ENCODE measurements around the gene SMIM41.

DNA sequence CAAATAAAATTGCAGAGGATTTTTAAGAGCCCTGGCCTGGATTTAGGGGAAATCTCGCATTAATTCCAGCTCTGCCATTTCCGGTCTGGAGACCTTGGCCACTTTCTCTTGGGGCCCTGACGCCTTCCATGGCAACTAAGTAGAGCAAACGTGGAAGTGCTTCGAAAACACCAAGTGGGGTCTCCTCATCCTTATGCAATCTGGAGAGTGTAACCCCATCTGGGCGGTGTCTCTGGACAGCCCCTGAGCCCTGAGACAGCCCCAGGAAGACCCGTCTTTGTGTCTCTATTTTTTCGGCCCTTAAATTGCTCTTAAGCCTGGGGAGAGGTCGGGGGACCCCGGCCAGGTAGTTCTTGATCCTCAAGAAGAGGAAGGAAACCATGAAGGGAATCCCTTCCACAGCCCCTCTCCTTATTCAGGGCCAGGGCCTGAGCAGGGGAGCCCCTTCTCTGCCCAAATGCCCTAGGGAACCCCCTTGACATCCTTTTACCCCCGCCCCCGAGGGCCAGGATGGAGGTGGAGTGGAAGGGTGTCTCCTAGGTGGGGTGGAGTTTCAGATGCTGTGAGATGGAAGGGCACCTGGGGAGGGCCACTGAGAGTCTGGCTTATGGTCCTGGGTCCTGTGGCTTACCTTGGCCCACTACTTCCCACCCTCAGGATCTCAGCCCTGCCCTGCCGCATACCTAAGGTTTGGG, 45.9 kb upstream of the SMIM41 start:
- TF ChIP-seq, protein P1, sequence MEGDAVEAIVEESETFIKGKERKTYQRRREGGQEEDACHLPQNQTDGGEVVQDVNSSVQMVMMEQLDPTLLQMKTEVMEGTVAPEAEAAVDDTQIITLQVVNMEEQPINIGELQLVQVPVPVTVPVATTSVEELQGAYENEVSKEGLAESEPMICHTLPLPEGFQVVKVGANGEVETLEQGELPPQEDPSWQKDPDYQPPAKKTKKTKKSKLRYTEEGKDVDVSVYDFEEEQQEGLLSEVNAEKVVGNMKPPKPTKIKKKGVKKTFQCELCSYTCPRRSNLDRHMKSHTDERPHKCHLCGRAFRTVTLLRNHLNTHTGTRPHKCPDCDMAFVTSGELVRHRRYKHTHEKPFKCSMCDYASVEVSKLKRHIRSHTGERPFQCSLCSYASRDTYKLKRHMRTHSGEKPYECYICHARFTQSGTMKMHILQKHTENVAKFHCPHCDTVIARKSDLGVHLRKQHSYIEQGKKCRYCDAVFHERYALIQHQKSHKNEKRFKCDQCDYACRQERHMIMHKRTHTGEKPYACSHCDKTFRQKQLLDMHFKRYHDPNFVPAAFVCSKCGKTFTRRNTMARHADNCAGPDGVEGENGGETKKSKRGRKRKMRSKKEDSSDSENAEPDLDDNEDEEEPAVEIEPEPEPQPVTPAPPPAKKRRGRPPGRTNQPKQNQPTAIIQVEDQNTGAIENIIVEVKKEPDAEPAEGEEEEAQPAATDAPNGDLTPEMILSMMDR (IDR thresholded peaks at IDR 0.05) = no peak
- TF ChIP-seq ZFX (IDR thresholded peaks at IDR 0.05; ENCODE audit: borderline replicate concordance) = no peak

Measured in 22Rv1 (cell line).